K562 (cell line): ENCODE data around the gene POLR2L. TPM values are rescaled to one million over a fixed set of nuclear protein-coding genes. Genes with fewer than 3 reads are reported as not detected.

Experiments
- ATAC-seq: fragments of 200-7000 bp; cut with Tn5 transposase; 3 replicates; pipeline ENCODE4 v1.9.1; 2020; ENCODE audit warnings: moderate library complexity
- Bru-seq: library from RNA; stranded (reverse); fragments of 400-500 nt; gene quantifications from one replicate; lab custom pipeline; 2021; lab: Mats Ljungman, UMichigan
- BruChase-seq, 2 experiments: library from RNA; stranded (reverse); fragments of 400-500 nt; gene quantifications; one replicate each; lab custom pipeline; 2021; lab: Mats Ljungman, UMichigan
- BruUV-seq: library from RNA; stranded (reverse); fragments of 400-500 nt; replicated peaks from 2 replicates; lab custom pipeline; 2021; lab: Mats Ljungman, UMichigan
- CTCF ChIA-PET: fragments of 300-600 bp; formaldehyde crosslinking; extraction: SDS; loops from one replicate; lab custom pipeline; 2021; ENCODE audit warnings: low intra/inter-chr PET ratio; lab: Yijun Ruan, JAX
- POLR2A ChIA-PET: fragments of 300-600, 350-650 bp; sonication (Branson Sonifier 250); formaldehyde crosslinking; extraction: SDS; loops from one replicate; lab custom pipeline; 2021; ENCODE audit warnings: antibody characterized with exemption, inconsistent platforms; lab: Yijun Ruan, JAX
- DNase-seq, 4 experiments: peaks; one replicate each; pipeline versions ENCODE4 v3.0.0 to v3.0.0-alpha.2; 2011 to 2018; ENCODE audit warnings: low spot score in 3 of 4, mixed read lengths in 3 of 4; ENCODE audit errors: extremely low read depth in 1 of 4
- FAIRE-seq: peaks from 2 replicates; lab custom pipeline; 2011; peaks lifted over from hg19 to GRCh38; lab: Jason Lieb, UNC
- H2AFZ ChIP-seq: 2 replicates; pipeline ENCODE4 v1.6.0; 2011; ENCODE audit warnings: low read depth, low read length, control low read depth, inconsistent platforms
- H3K27ac ChIP-seq: fragments of 200-600 bp; 3 replicates; pipeline ENCODE4 v1.8.0; 2011; ENCODE audit warnings: low read depth, mild to moderate bottlenecking, control low read depth, inconsistent platforms, low read length, moderate library complexity, mixed read lengths; ENCODE audit errors: extremely low read depth
- H3K27me3 ChIP-seq, 2 experiments: fragments of 300-600 bp in 1 of 2; 2 replicates in 1 of 2; 3 replicates in 1 of 2; pipeline versions ENCODE4 v1.6.0 to v1.8.0; 2011; ENCODE audit warnings: inconsistent platforms in 2 of 2, low read length in 2 of 2, mild to moderate bottlenecking in 1 of 2, mixed read lengths in 1 of 2, moderate library complexity in 1 of 2; ENCODE audit not compliant: control insufficient read depth in 2 of 2, insufficient read depth in 2 of 2
- H3K36me3 ChIP-seq: fragments of 300-600 bp; 3 replicates; pipeline ENCODE4 v1.8.0; 2011; ENCODE audit warnings: mild to moderate bottlenecking, low read length, inconsistent platforms; ENCODE audit not compliant: control insufficient read depth, insufficient read depth
- H3K4me1 ChIP-seq, 2 experiments: fragments of 200-600 bp in 1 of 2; replicated peaks in 1 of 2; 2 replicates in 1 of 2; 3 replicates in 1 of 2; pipeline versions ENCODE4 v1.5.1 to v1.8.0; 2011; ENCODE audit warnings: inconsistent platforms in 2 of 2, low read length in 2 of 2, mild to moderate bottlenecking in 1 of 2, mixed read lengths in 1 of 2, moderate library complexity in 1 of 2; ENCODE audit not compliant: control insufficient read depth in 2 of 2, insufficient read depth in 2 of 2
- H3K4me2 ChIP-seq: 2 replicates; pipeline ENCODE4 v1.6.1; 2011; ENCODE audit warnings: low read length, control low read depth, inconsistent platforms, mixed read lengths; ENCODE audit not compliant: insufficient read depth
- H3K4me3 ChIP-seq: fragments of 200-600 bp; sonication (generic), shearing (Covaris generic); 2 replicates; pipeline ENCODE4 v1.5.1; 2016; ENCODE audit warnings: control low read depth, inconsistent platforms
- H3K79me2 ChIP-seq: fragments of 200-600 bp; 3 replicates; pipeline ENCODE4 v1.8.0; 2011; ENCODE audit warnings: low read length, inconsistent platforms; ENCODE audit not compliant: control insufficient read depth, insufficient read depth
- H3K9ac ChIP-seq, 2 experiments: 2 replicates each; pipeline versions ENCODE4 v1.6.0 to v1.6.1; 2011; ENCODE audit warnings: low read depth in 2 of 2, low read length in 2 of 2, control low read depth in 1 of 2, inconsistent platforms in 1 of 2, mild to moderate bottlenecking in 1 of 2, mixed read lengths in 1 of 2; ENCODE audit not compliant: insufficient read depth in 1 of 2
- H3K9me1 ChIP-seq: one replicate; pipeline ENCODE4 v1.6.0; 2011; ENCODE audit warnings: inconsistent platforms, mild to moderate bottlenecking, low read length, moderate library complexity; ENCODE audit not compliant: control insufficient read depth, insufficient read depth
- H3K9me3 ChIP-seq: replicated peaks from 2 replicates; pipeline ENCODE4 v1.5.1; 2011; ENCODE audit warnings: low read depth, low read length, inconsistent platforms; ENCODE audit not compliant: control insufficient read depth, insufficient read depth
- H4K20me1 ChIP-seq: replicated peaks from 2 replicates; pipeline ENCODE4 v1.6.1; 2011; ENCODE audit warnings: low read length, inconsistent platforms, mixed read lengths; ENCODE audit not compliant: control insufficient read depth, insufficient read depth
- KLF13 ChIP-seq: fragments of 450-650 bp; IDR thresholded peaks from 2 replicates; pipeline ENCODE4 v1.6.1; 2016; ENCODE audit warnings: missing genetic modification characterization, low read depth, mild to moderate bottlenecking, missing compliant biosample characterization, moderate library complexity, borderline replicate concordance
- LCOR ChIP-seq: sonication (generic); formaldehyde crosslinking; IDR thresholded peaks from 2 replicates; pipeline ENCODE4 v1.8.0; 2022; ENCODE audit warnings: mild to moderate bottlenecking, missing genetic modification reagents
- NFE2 ChIP-seq: IDR thresholded peaks from 2 replicates; pipeline ENCODE4 v1.6.1; 2014; ENCODE audit warnings: antibody characterized with exemption, low read depth
- NONO ChIP-seq, 2 experiments: fragments of 200-400 bp in 1 of 2; fragments of 450-650 bp in 1 of 2; formaldehyde crosslinking in 1 of 2; IDR thresholded peaks; 2 replicates each; pipeline ENCODE4 v1.6.1; 2017; ENCODE audit warnings: low read depth in 2 of 2, mild to moderate bottlenecking in 2 of 2, moderate library complexity in 2 of 2, low read length in 1 of 2
- U2AF1 ChIP-seq: fragments of 200-400 bp; formaldehyde crosslinking; optimal IDR thresholded peaks from 2 replicates; pipeline ENCODE3; 2017; ENCODE audit warnings: mild to moderate bottlenecking, low read depth, low read length, moderate library complexity
- YY1 ChIP-seq, 3 experiments: IDR thresholded peaks; 2 replicates each; pipeline ENCODE4 v1.6.1; 2011; ENCODE audit warnings: low read length in 2 of 3, mild to moderate bottlenecking in 2 of 3, moderate library complexity in 2 of 3, borderline replicate concordance in 1 of 3, control low read depth in 1 of 3, low read depth in 1 of 3; ENCODE audit not compliant: insufficient read depth in 3 of 3, insufficient replicate concordance in 2 of 3, control insufficient read depth in 1 of 3, insufficient read length in 1 of 3; ENCODE audit errors: extremely low read depth in 1 of 3
- ZNF778 ChIP-seq: fragments of 450-650 bp; formaldehyde crosslinking; IDR thresholded peaks from 2 replicates; pipeline ENCODE4 v1.4.0; 2020; ENCODE audit warnings: mild to moderate bottlenecking, moderate library complexity
- WGBS: fragments of 100-300 bp; shearing (Covaris generic); methylation state at CpG from one replicate; pipeline ENCODE4 v1.1.6; 2016; ENCODE audit warnings: low coverage, mixed read lengths; ENCODE audit not compliant: insufficient coverage; ENCODE audit errors: missing lambda C conversion rate; 5-methylcytosine and 5-hydroxymethylcytosine counted together
- in situ Hi-C: fragments of 300-500 bp; cut with MboI; formaldehyde crosslinking; loops from 4 replicates; pipeline ENCODE4 v1.15.0; 2018; ENCODE audit warnings: inconsistent platforms, mixed read lengths
- intact Hi-C: fragments of 100-400 bp; cut with micrococcal nuclease; formaldehyde crosslinking; loops from 2 replicates; pipeline ENCODE4 v1.14.2; 2022
- long read RNA-seq, 3 experiments: library from polyadenylated mRNA in 2 of 3; library from RNA in 1 of 3; unstranded in 2 of 3; stranded (forward) in 1 of 3; transcript quantifications; one replicate each; pipeline ENCODE4 v2.0.0, GENCODE V29; 2019 to 2022
- polyA minus RNA-seq, 3 experiments: library from RNA; depleted of rRNA, polyadenylated mRNA; stranded (reverse); fragments of >200 nt; gene quantifications; 2 replicates each; pipeline ENCODE4 v1.2.3, GENCODE V29; 2011
- polyA plus RNA-seq, 8 experiments: library from polyadenylated mRNA; depleted of rRNA in 4 of 8; stranded (reverse) in 5 of 8; unstranded in 3 of 8; fragments of >200 nt; fragmentation: Nextera tagmentation in 2 of 8; fragmentation: Illumina TruSeq in 1 of 8; extraction: Ambion mirVana in 2 of 8; extraction: Trizol in 1 of 8; gene quantifications; 2 replicates each; pipeline versions ENCODE4 v1.2.1 to v1.2.3, GENCODE V29; 2011 to 2014; ENCODE audit warnings: inconsistent platforms in 1 of 8, missing spikeins in 1 of 8
- total RNA-seq, 7 experiments: library from RNA; depleted of rRNA in 6 of 7; stranded (reverse); fragments of >200 nt in 6 of 7; fragmentation: Illumina TruSeq in 2 of 7; extraction: Trizol in 2 of 7; gene quantifications; 2 replicates each; pipeline versions ENCODE4 v1.2.1 to v1.2.3, GENCODE V29; 2011 to 2021; ENCODE audit warnings: low replicate concordance in 1 of 7
- TF ChIP-seq, protein P1 (sequence below): fragments of 450-650 bp; conservative IDR thresholded peaks from 2 replicates; pipeline ENCODE4 v1.6.1; 2016; ENCODE audit warnings: missing genetic modification characterization, low read depth, mild to moderate bottlenecking, control low read depth, missing compliant biosample characterization

The POLR2L gene
- 11.3 and 43.7 TPM in 2 replicates for total RNA-seq (2011; cell fraction: chromatin; rRNA removed; ENCODE audit: low replicate concordance)
- total RNA-seq (2011; cell fraction: nucleolus; rRNA removed) = 55.9 and 78.4 TPM in 2 replicates
- 39.7 and 45.6 TPM in 2 replicates for total RNA-seq (2011; cell fraction: nucleoplasm; rRNA removed)
- total RNA-seq (2014; rRNA removed) (688 and 1,043 TPM in 2 replicates), total RNA-seq (2014; rRNA removed; fragmentation: Illumina TruSeq; extraction: Trizol) (21.4 and 38.3 TPM in 2 replicates), total RNA-seq (2015; rRNA removed; fragmentation: Illumina TruSeq; extraction: Trizol) (170 and 171 TPM in 2 replicates), total RNA-seq (2021) (217 and 237 TPM in 2 replicates), polyA plus RNA-seq (2011; rRNA removed) (40.7 and 91.6 TPM in 2 replicates), polyA plus RNA-seq (2014; fragmentation: Illumina TruSeq; extraction: Trizol) (48.1 and 191 TPM in 2 replicates), polyA plus RNA-seq (2014; fragmentation: Nextera tagmentation; extraction: Ambion mirVana) (100 to 1,000 TPM in 1 of 2 experiments, 10 to 100 TPM in 1; 97.7 to 108 TPM), polyA plus RNA-seq (2014; rRNA removed) (350 and 635 TPM in 2 replicates), polyA minus RNA-seq (2011; rRNA and poly(A)+ RNA removed) (35.2 and 74.3 TPM in 2 replicates), Bru-seq, nascent RNA (percentile 94 among the genes with signal in this experiment), BruChase-seq, experiment 1, labeled RNA remaining after a 2-hour chase (percentile 68 among the genes with signal in this experiment), BruChase-seq, experiment 2, labeled RNA remaining after a 6-hour chase (percentile 71 among the genes with signal in this experiment)
- polyA plus RNA-seq (2011; cell fraction: cytosol; rRNA removed) = 76.1 and 201 TPM in 2 replicates
- polyA plus RNA-seq (2011; cell fraction: nucleus; rRNA removed) = 112 and 200 TPM in 2 replicates
- 226 and 569 TPM in 2 replicates for polyA plus RNA-seq (2012)
- polyA minus RNA-seq (2011; cell fraction: cytosol; rRNA and poly(A)+ RNA removed) = 127 and 132 TPM in 2 replicates
- polyA minus RNA-seq (2011; cell fraction: nucleus; rRNA and poly(A)+ RNA removed) = 29.1 and 33.3 TPM in 2 replicates
- long read RNA-seq, experiment 1, transcript POLR2L-201 (2 exons, 892 nt) = major isoform, 500 of 544 reads
- long read RNA-seq, experiment 1, partial matches to known transcripts = 33 of 544 reads
- long read RNA-seq, experiment 1, other reads (novel, unspliced or antisense) = 11 of 544 reads
- long read RNA-seq, experiment 2, transcript POLR2L-201 (2 exons, 892 nt) = major isoform, 450 of 458 reads
- long read RNA-seq, experiment 2, partial matches to known transcripts = 3 of 458 reads
- long read RNA-seq, experiment 2, other reads (novel, unspliced or antisense) = 5 of 458 reads
- long read RNA-seq, experiment 3, transcript POLR2L-201 (2 exons, 892 nt) = major isoform, 770 of 777 reads
- long read RNA-seq, experiment 3, partial matches to known transcripts = 0 of 777 reads
- long read RNA-seq, experiment 3, other reads (novel, unspliced or antisense) = 7 of 777 reads

DNA sequence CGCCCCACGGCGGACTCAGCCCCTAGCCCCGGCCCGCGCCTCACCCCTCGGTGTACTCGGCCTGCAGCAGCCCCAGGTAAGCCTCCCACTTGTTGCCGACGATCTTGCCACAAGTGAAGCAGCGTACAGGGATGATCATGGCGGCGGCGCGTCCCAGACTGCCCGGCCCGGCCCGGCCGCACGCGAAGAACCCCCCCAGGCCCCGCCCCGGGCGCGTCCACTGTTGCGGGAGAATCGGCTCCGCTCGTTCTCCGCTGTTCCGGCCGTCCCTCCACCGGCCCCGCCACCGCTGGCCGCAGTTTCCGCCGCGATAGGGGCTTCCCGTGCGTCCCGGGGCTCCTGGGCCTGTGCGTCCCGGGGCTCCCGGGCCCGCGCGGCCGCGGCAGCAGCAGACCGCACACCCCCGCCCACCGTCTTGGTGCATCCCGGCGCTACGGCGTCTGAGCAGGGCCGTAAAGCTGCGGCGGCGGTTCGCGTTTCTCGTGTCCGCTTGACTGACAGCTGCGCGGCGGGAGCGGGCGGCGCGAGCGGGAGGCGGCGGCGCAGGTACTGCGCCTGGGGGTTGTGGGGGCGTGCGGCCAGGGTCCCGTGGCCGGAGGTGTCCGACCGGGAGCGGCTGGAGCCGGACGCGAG lies at the start of gene POLR2L, which contains the start of gene TSPAN4:
Gene POLR2L, minus strand, starts transcription at position 160 of the 633 bp plus-strand sequence. Its CDS starts 21 bp downstream, at position 139.
Gene TSPAN4, plus strand, starts transcription at position 483 of the 633 bp plus-strand sequence. CDS start 7,453 bp downstream, outside the sequence.
- POLR2A ChIA-PET = interaction anchor here (0.6 to 5.2 kb wide), 12 partner anchors 9 to 141 kb away, joined by 3 to 36 read pairs (median 4); partner anchors contain the start of gene PNPLA2
- no peaks in the 10 kb centered on the region; the same call in 1 of the 2 replicates for H4K20me1 ChIP-seq
- FAIRE-seq (peak; percentile 87), DNase-seq (peak; percentile 86 to 95 (median 91)), ATAC-seq (peak; percentile 68)
- no TSS peak for BruUV-seq
- WGBS = under 1% methylated on average over 32 of the region's 87 CpGs
- in situ Hi-C loops (no loop called here), intact Hi-C loops (loop anchor here (2.0 to 10.0 kb wide), 2 partner anchors 34 to 72 kb away; partner anchors contain the start of genes CHID1 and RPLP2)
- H2AFZ ChIP-seq = peak within 1 kb of the TSS; percentile 97
- peak within 1 kb of the TSS; percentile 98 for H3K27ac ChIP-seq
- peaks cover 53% of the 10 kb centered on the region for H3K79me2 ChIP-seq
- H3K27me3 ChIP-seq = no peaks in the 10 kb centered on the region
- peaks cover 4% of the 10 kb centered on the region for H3K9me1 ChIP-seq
- no peaks in the 10 kb centered on the region for H3K9me3 ChIP-seq
- H3K36me3 ChIP-seq = peaks cover 39% of the 10 kb centered on the region; the same call in 2 of the 3 replicates
- H3K4me2 ChIP-seq = peak within 1 kb of the TSS; percentile 80
- H3K4me3 ChIP-seq = peak within 1 kb of the TSS; percentile 98
- peak within 1 kb of the TSS; percentile 91 to 93 for H3K9ac ChIP-seq
- CTCF ChIA-PET = no interaction called here
- H3K4me1 ChIP-seq = peaks cover 32 to 83% of the 10 kb centered on the region in 2 experiments
- TF ChIP-seq YY1 (IDR thresholded peaks at IDR 0.05; ENCODE audit: borderline replicate concordance in 1 of 3, control insufficient read depth in 1 of 3, extremely low read depth in 1 of 3, insufficient read depth in 3 of 3, insufficient read length in 1 of 3, insufficient replicate concordance in 2 of 3, low read depth in 1 of 3, low read length in 2 of 3) = peak in 2 of 3 experiments; percentile 79 to 89
- no peak for TF ChIP-seq ZNF778
- TF ChIP-seq U2AF1 = peak; percentile 84
- peak; percentile 92 to 100 for TF ChIP-seq NONO (IDR thresholded peaks at IDR 0.05; ENCODE audit: low read depth in 2 of 2, low read length in 1 of 2)
- TF ChIP-seq, protein P1, sequence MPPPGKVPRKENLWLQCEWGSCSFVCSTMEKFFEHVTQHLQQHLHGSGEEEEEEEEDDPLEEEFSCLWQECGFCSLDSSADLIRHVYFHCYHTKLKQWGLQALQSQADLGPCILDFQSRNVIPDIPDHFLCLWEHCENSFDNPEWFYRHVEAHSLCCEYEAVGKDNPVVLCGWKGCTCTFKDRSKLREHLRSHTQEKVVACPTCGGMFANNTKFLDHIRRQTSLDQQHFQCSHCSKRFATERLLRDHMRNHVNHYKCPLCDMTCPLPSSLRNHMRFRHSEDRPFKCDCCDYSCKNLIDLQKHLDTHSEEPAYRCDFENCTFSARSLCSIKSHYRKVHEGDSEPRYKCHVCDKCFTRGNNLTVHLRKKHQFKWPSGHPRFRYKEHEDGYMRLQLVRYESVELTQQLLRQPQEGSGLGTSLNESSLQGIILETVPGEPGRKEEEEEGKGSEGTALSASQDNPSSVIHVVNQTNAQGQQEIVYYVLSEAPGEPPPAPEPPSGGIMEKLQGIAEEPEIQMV = no peak
- TF ChIP-seq NFE2 = no peak
- no peak for TF ChIP-seq LCOR
- peak; percentile 70 for TF ChIP-seq KLF13 (tag)
